Forelimb muscle (tissue), 1 donor: ENCODE measurements around the gene GABRB2. TPM values are rescaled to one million over a fixed set of nuclear protein-coding genes. Genes with fewer than 3 reads are reported as not detected.

Experiments used
- DNase-seq: peaks from one replicate; pipeline ENCODE4 v3.0.0-alpha.2; 2013; ENCODE audit warnings: low read depth
- polyA plus RNA-seq: library from polyadenylated mRNA; unstranded; fragments of 120-200 nt; gene quantifications from one replicate; pipeline ENCODE4 v1.2.1, GENCODE V29; 2013; ENCODE audit not compliant: insufficient read length

GABRB2 gene
- polyA plus RNA-seq, 1 donor, result 0.76 TPM

- no peak for DNase-seq
These were observed 159.4 kb downstream of the GABRB2 start for GRCh38 chr5:161387121-161387520.

- DNase-seq, result peak; percentile 25
These were observed 161.5 kb downstream of the GABRB2 start for GRCh38 chr5:161385027-161385426.

DNA sequence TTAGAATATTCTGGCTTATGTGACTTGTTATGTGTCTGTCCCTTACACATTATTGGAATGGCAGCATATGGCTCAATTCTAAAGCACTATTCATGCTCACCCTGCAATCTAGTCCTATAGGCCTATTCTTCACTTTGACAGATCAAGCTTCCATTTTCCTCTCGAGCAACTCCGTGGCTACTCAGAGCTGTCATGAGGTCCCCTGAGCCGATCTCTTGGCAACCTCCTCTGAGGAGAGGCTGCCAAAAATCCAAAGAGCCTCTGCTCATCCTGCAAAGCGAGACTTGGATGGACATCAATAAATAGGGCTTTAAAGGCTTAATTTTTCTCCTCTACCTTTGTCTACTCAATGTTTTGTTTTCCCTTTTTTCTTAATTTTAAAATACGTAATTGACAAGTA lies 163.8 kb downstream of the GABRB2 start:
- no peak for DNase-seq

DNA sequence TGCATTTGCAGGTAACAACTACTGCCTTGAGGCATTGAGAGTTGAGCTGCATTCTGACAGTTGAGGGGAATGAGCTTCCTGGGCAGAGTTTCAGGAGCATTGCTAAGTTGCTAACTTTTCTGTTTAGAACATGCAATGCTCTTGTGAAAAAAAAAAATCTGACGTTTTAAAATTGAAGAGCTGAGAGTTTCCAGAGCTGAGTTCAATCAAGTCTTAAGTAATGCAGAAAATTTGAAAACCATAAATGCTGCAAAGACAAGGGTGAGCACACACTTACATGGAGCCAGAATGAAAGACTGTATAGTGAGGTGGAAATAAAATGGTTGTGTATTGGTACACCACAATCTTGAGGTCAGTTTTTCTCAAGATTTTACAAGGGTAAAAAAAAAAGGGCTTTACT lies 166.0 kb downstream of the GABRB2 start:
- DNase-seq, result no peak

DNA sequence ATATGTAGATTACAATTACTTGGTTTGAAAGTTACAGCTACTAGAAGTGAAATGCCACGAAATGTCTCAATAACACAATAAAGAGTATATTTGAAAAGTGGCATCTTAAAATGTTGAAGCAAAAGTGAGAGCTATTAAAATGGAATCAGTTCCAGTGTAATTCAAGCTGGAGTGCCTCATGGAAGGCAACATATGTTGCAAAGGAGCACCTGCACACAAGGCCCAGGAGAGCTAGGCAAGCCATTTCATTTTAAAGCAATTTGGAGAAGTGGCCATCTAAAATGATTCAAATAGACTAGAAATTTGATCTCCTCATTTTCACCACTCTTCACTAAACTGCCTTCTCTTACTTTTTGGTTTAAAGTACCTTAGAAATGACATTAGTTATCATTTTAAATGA lies 167.8 kb downstream of the GABRB2 start:
- DNase-seq, result no peak

DNA sequence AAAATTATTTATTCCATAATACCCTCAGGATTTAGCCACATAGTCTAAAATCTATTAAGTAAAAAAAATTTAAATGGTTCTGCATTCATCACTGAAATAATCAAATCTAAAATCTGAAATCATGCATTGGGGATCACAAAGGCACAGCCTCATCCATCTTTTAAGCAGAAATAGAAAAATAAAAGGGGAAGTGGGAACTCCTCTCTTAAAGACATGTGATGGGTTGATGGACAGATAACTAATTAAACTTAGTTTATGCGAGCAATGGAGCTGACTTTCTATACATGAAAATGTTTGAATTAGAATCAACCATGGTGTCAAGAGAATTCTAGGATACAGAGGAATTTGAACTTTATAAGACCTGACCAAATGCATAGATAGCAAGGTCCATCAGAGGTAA lies 170.5 kb downstream of the GABRB2 start:
- DNase-seq, result no peak

DNA sequence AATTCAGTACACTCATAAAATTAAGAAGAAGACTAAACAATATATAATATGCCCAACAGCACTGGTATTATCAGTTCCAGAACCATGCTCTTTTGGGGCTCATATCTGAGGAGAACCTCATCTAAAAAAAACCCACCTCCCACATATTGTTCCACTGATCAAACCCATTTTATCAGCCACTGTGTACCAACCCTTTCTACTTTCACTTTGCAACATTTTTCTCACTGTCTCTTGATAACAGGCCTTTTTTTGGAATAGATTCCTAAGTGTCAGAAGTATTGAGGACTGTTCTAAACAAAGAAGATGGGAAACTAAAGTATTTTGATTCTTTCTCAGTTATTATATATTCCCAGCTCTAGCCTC lies 173.2 kb downstream of the GABRB2 start:
- DNase-seq, result no peak

- no peak for DNase-seq
These were observed 173.7 kb downstream of the GABRB2 start for GRCh38 chr5:161372682-161373344.

DNA sequence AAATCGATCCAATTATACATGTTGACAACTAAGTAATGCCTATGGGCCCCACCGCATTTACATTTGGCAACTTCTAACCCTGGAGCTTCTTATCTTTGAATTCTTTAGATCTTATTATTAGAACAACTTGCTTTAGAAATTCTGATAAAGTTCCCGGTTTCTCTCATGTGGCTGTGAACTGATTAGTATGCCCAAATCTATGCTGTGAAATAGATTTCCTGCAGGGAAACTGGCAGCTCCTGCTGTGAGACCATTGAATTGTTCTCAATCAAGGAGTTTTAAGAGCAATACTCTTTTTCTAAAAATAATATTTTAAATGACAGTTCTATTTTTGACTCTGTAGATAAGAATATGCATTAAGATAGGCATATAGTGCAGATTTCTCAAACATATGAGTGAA lies 177.5 kb downstream of the GABRB2 start:
- DNase-seq, result no peak

GRCh38 chr5:161358446-161358845 lies 188.1 kb downstream of the GABRB2 start:
- no peak for DNase-seq

DNA sequence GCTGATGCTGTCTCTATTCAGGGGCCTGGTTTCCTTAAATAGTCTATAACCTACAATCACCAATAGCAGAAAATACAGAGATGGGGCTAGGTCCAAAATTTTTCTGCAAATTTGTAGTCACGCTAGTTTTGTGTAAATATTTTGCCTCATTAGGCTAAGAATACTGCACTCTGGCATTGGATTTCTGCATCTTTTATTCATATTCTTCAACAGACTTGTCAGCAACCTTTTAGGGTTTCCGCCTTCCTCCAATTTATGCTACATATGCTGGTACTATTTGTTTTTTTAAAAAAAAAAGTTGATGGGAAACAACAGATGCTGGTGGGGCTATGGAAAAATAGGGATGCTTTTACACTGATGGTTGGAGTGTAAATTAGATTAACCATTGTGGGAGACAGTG lies 202.3 kb downstream of the GABRB2 start:
- DNase-seq, result no peak

- no peak for DNase-seq
These were observed 203.6 kb downstream of the GABRB2 start for GRCh38 chr5:161342886-161343285.

- DNase-seq, result no peak
These were observed 206.5 kb downstream of the GABRB2 start for GRCh38 chr5:161340012-161340411.

- no peak for DNase-seq
These were observed 213.2 kb downstream of the GABRB2 start for GRCh38 chr5:161333194-161333880.

DNA sequence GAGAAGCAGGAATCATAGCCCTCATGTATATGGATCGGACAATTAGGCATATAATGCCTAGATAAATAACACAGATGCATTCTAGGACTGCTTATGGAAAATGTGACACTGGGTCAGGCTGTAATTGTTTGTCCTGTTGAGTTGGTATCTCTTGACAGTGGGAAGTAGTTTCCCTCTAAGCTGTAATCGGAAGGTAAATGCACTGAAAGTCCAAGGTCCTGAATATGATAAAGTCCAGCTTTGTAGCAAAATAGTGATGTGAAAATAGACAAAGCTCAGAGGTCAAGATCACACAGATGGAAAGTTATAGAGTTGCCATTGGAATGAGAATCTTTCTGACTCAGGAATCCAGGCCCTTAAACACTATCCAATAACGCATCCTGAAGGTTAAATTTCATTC lies 214.2 kb downstream of the GABRB2 start:
- DNase-seq, result no peak

- DNase-seq, result no peak
These were observed 232.5 kb downstream of the GABRB2 start for GRCh38 chr5:161314033-161314432.

DNA sequence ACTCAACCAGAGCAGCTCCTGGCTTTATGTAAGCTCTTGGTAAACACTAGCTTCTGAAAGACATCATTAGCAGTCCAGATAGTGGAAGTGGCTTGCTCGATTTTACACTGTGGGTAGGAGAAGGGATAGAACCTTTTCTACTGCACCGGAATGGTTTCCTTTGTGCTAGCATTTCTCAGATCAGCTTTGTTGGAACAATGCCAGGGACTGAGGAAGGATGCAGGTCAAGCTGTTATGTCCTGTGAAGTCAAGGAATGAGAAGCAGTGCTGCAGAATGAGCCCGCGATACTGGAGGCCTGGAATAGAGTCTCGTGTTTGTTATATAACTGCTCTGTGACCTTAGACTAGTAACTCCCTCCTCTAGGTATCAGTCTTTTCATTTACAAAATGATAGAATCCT lies 233.6 kb downstream of the GABRB2 start:
- no peak for DNase-seq

DNA sequence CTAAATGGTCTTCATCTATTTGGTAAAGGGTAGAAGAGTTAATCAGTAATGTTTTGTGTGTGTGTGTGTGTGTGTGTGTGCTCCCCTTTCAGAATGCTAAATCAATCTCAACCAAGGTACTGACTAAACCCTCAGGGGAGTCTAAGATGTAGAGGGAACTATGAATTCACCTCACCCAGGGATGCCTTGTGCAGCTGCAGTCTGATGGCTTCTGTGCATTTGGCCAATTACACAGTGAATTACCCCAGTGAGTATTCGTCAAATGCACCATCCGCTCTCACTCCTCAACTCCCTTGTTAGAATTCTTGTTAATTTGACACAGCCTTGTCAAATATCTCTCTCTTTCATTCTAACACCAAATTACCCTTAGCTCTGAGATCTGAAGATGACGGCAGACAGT lies 234.6 kb downstream of the GABRB2 start:
- no peak for DNase-seq

GRCh38 chr5:161311146-161311708 lies 235.3 kb downstream of the GABRB2 start:
- DNase-seq, result no peak

DNA sequence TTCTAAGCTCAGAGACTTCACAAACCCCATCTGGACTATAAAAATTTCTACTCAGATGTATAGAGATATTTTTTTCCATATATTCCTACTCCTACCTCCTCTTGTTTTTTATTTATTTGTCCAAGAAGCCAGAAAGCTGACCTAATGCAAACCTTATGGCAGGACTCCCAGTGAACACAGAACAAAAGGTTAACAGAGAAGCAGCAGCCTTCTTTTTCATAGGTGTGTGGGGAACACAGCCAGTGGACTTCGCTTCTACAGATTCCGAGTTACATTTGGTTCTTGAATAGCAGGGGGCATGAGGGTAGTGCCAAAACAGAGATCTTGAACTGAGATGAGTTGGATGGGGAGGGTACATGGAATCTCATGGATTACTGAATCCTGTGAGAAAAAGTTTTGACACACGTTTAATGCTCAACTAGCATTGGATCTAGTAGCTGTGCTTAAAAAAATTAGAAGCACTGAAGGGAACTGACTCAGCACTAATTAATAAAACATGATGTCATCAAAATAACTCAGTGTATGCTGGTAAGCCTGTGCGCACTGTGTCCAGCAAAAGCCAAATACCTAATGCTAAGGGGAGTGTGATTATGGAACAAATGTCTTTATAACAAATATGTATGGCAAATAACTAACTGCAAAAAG lies 240.1 kb downstream of the GABRB2 start:
- DNase-seq, result no peak

- DNase-seq, result no peak
These were observed 240.9 kb downstream of the GABRB2 start for GRCh38 chr5:161305601-161306000.

DNA sequence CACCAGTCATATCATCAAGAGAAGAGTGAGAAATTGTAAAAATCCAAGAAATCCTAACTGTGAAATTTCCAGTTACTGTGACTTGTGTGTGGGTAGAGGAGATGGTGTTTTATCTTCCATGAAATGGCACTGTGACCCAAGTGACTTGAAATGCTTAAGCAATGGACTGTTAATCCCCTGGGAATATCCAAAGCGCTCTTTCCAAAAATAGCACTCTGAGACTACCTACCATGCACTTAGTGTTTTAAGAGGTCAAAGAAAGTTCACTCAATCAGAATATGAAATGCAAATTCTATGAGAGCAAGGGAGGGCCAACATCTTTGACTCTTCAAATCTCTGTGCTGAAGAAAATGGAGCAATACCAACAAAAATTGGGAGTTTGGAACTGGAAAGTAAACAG lies 244.0 kb downstream of the GABRB2 start:
- DNase-seq, result no peak

GRCh38 chr5:161301586-161301985 lies 244.9 kb downstream of the GABRB2 start:
- no peak for DNase-seq
